Lower leg skin (tissue), 4 donors: ENCODE results near the gene SLC7A5. TPM values are rescaled to one million over a fixed set of nuclear protein-coding genes. Genes with fewer than 3 reads are reported as not detected.

Experiments used
- DNase-seq, 2 donors: peaks; one replicate each; pipeline ENCODE4 v3.0.0-alpha.2; 2019; ENCODE audit warnings: low spot score in 2 of 2
- H3K4me3 ChIP-seq: fragments of 200-600 bp; sonication (generic); 2 replicates; pipeline ENCODE4 v1.5.1; 2017; ENCODE audit warnings: mild to moderate bottlenecking, low read depth; ENCODE audit not compliant: poor library complexity, severe bottlenecking
- CTCF ChIP-seq, 3 donors: fragments of 450-650 bp; IDR thresholded peaks; one replicate each; pipeline ENCODE4 v1.5.1; 2016; ENCODE audit warnings: antibody characterized with exemption in 3 of 3, mild to moderate bottlenecking in 3 of 3, moderate library complexity in 2 of 3
- POLR2A ChIP-seq, 2 donors: fragments of 450-650 bp; IDR thresholded peaks; one replicate each; pipeline ENCODE4 v1.6.1; 2016 to 2017; ENCODE audit warnings: antibody characterized with exemption in 2 of 2, mild to moderate bottlenecking in 1 of 2, moderate library complexity in 1 of 2
- WGBS, 2 donors: methylation state at CpG; one replicate each; pipeline ENCODE4 v1.1.5; 2018; 5-methylcytosine and 5-hydroxymethylcytosine counted together
- intact Hi-C: fragments of 100-400 bp; cut with DNase I; formaldehyde crosslinking; loops from one replicate; pipeline ENCODE4 v1.15.0; 2023; ENCODE audit warnings: low total_unique reads
- total RNA-seq, 4 donors: library from RNA; depleted of rRNA; stranded (reverse); fragments of >200 nt; gene quantifications; one replicate each; pipeline ENCODE4 v1.1.0, GENCODE V29; 2016

SLC7A5 gene
- total RNA-seq, 4 donors from 2014 or later: 8.0 to 39.0 (median 19.4) TPM

- H3K4me3 ChIP-seq: no peak overlapping the region
- TF ChIP-seq CTCF (IDR thresholded peaks at IDR 0.05) (no peak), POLR2A (IDR thresholded peaks at IDR 0.05) (no peak)
- intact Hi-C loops: no loop called here
- no peak for DNase-seq
- WGBS, 2 donors: 75 to 76% methylated on average over 16 to 17 of the region's 17 CpGs
Measured at GRCh38 chr16:87842209-87842869, 27.0 kb downstream of the SLC7A5 start.

- DNase-seq: no peak
- intact Hi-C loops: no loop called here
- no peak overlapping the region for H3K4me3 ChIP-seq
- TF ChIP-seq CTCF (IDR thresholded peaks at IDR 0.05) (no peak), POLR2A (IDR thresholded peaks at IDR 0.05) (no peak)
- 92% methylated on average over 22 of the region's 22 CpGs for WGBS, 2 donors
Measured at GRCh38 chr16:87841340-87842208, 27.7 kb downstream of the SLC7A5 start.

- no peak for DNase-seq
- TF ChIP-seq CTCF (IDR thresholded peaks at IDR 0.05) (no peak), POLR2A (IDR thresholded peaks at IDR 0.05) (no peak)
- no peak overlapping the region for H3K4me3 ChIP-seq
- intact Hi-C loops: no loop called here
- 87 to 91% methylated on average over 23 to 27 of the region's 29 CpGs for WGBS, 2 donors
Measured at GRCh38 chr16:87840271-87840978, 28.9 kb downstream of the SLC7A5 start.

- WGBS, 2 donors: 88 to 91% methylated on average over 27 to 31 of the region's 34 CpGs
- no peak for TF ChIP-seq POLR2A (IDR thresholded peaks at IDR 0.05)
- no peak for TF ChIP-seq CTCF (IDR thresholded peaks at IDR 0.05)
- intact Hi-C loops: no loop called here
- H3K4me3 ChIP-seq: no peak overlapping the region
- no peak for DNase-seq
Measured at GRCh38 chr16:87839542-87840270, 29.6 kb downstream of the SLC7A5 start.
